ENCODE results near the gene ATP5ME.
"Not testable (repeated sequence)": the region's sequence is repeated elsewhere in the genome, so short reads cannot be mapped to it uniquely, and the experiment has no call there.

GRCh38 chr4:635066-635835 lies 38.8 kb downstream of the ATP5ME start:
- TF ChIP-seq CTCF, POLR2A (IDR thresholded peaks at IDR 0.05): not testable (repeated sequence)

Data from heart left ventricle (tissue), 13 donors.